ENCODE measurements around the gene CLEC2L.

Gene CLEC2L

DNA sequence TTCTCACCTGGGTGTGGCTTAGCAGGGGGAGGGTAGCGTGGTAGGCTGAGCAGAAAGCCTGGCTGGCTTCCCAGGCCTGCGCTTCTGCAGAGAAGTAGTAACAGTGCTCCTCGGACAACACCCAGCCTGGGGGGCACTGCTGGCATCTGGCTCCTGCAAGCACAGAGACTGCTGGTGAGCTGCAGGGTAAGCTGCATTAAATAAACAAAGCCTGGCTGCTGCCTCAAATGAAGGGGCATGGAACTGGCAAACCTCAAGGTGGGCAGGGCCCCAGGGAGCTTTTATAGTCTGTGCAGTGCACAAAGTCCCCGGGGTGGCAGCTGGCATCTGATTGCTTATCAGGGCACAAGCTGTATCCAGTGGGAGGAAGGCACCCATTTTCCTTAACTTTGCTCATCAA is 43.9 kb upstream of the CLEC2L start:
- H3F3A ChIP-seq (ENCODE audit: control insufficient read depth, insufficient read depth), result no peaks in the 10 kb centered on the region
- no peak overlapping the region for H3K4me3 ChIP-seq (ENCODE audit: low read length)
- H3K79me2 ChIP-seq (ENCODE audit: control insufficient read depth, low read length), result no peaks in the 10 kb centered on the region
- no peaks in the 10 kb centered on the region for H3K9me2 ChIP-seq (replicated peaks; ENCODE audit: control insufficient read depth, low read length)
- H3K27ac ChIP-seq (ENCODE audit: low read depth, low read length), result no peak overlapping the region
- no peak for TF ChIP-seq EZH2phosphoT487 (IDR thresholded peaks at IDR 0.05; ENCODE audit: borderline replicate concordance, low read length)
- TF ChIP-seq, protein P1, sequence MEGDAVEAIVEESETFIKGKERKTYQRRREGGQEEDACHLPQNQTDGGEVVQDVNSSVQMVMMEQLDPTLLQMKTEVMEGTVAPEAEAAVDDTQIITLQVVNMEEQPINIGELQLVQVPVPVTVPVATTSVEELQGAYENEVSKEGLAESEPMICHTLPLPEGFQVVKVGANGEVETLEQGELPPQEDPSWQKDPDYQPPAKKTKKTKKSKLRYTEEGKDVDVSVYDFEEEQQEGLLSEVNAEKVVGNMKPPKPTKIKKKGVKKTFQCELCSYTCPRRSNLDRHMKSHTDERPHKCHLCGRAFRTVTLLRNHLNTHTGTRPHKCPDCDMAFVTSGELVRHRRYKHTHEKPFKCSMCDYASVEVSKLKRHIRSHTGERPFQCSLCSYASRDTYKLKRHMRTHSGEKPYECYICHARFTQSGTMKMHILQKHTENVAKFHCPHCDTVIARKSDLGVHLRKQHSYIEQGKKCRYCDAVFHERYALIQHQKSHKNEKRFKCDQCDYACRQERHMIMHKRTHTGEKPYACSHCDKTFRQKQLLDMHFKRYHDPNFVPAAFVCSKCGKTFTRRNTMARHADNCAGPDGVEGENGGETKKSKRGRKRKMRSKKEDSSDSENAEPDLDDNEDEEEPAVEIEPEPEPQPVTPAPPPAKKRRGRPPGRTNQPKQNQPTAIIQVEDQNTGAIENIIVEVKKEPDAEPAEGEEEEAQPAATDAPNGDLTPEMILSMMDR (IDR thresholded peaks at IDR 0.05; ENCODE audit: low read depth, low read length, poor library complexity, severe bottlenecking), result no peak
- no peaks in the 10 kb centered on the region for H3K4me1 ChIP-seq (ENCODE audit: control insufficient read depth, low read length)
- H3K27me3 ChIP-seq (ENCODE audit: control insufficient read depth, low read length), result peaks cover 13% of the 10 kb centered on the region
- H3K4me2 ChIP-seq (ENCODE audit: low read length), result no peak overlapping the region
- H4K20me1 ChIP-seq (ENCODE audit: control insufficient read depth, insufficient read depth, low read depth, low read length), result no peaks in the 10 kb centered on the region
- H3K36me3 ChIP-seq (ENCODE audit: control insufficient read depth, low read length), result no peaks in the 10 kb centered on the region
- no peaks in the 10 kb centered on the region for H3K9me3 ChIP-seq (ENCODE audit: control insufficient read depth, insufficient read depth, low read length)

DNA sequence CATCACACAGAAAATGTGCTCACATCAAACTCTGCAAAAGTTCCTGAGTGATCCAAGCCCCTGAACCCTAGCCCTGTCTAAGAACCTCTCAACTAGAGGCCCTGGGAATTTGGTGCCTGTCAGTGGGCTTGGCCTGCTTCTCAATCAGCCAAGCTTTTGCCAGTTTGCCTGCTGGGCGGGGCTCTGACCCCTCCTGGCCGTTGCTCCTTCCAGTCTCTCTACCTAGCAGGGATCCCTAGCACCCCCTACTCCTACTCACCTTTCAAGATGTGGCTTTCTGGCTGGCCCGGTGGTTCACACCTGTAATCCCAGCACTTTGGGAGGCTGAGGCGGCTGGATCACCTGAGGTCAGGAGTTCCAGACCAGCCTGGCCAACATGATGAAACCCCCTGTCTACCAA is 42.1 kb upstream of the CLEC2L start:
- Histone ChIP-seq H3K79me2 (ENCODE audit: control insufficient read depth, low read length) (no peaks in the 10 kb centered on the region), H3K4me2 (ENCODE audit: low read length) (no peak overlapping the region), H3K9me3 (ENCODE audit: control insufficient read depth, insufficient read depth, low read length) (no peaks in the 10 kb centered on the region), H3K9me2 (replicated peaks; ENCODE audit: control insufficient read depth, low read length) (no peaks in the 10 kb centered on the region), H3K4me1 (ENCODE audit: control insufficient read depth, low read length) (no peaks in the 10 kb centered on the region), H3K36me3 (ENCODE audit: control insufficient read depth, low read length) (no peaks in the 10 kb centered on the region), H3K27me3 (ENCODE audit: control insufficient read depth, low read length) (peaks cover 13% of the 10 kb centered on the region), H3F3A (ENCODE audit: control insufficient read depth, insufficient read depth) (no peaks in the 10 kb centered on the region), H4K20me1 (ENCODE audit: control insufficient read depth, insufficient read depth, low read depth, low read length) (no peaks in the 10 kb centered on the region), H3K27ac (ENCODE audit: low read depth, low read length) (no peak overlapping the region), H3K4me3 (ENCODE audit: low read length) (no peak overlapping the region)
- TF ChIP-seq, protein P1 (IDR thresholded peaks at IDR 0.05; ENCODE audit: low read depth, low read length, poor library complexity, severe bottlenecking), result no peak
- no peak for TF ChIP-seq EZH2phosphoT487 (IDR thresholded peaks at IDR 0.05; ENCODE audit: borderline replicate concordance, low read length)

DNA sequence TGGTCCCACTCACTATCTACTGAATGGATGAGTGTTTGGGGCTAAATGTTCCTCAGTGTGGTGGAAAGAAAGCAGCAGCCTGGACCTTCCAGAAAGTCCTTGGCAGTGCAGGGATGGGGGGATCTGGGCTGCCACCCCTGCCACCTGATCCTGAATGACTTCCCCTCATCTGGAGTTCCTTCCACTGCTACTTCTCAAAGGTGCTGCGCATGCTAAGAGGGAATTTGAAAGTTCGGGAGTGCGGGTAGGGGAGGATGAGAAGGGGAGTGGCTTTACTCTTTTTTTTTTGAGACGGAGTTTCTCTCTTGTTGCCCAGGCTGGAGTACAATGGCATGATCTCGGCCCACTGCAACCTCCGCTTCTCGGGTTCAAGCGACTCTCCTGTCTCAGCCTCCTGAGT is 41.4 kb upstream of the CLEC2L start:
- H3K27ac ChIP-seq (ENCODE audit: low read depth, low read length), result no peak overlapping the region
- no peaks in the 10 kb centered on the region for H3K9me3 ChIP-seq (ENCODE audit: control insufficient read depth, insufficient read depth, low read length)
- H3F3A ChIP-seq (ENCODE audit: control insufficient read depth, insufficient read depth), result no peaks in the 10 kb centered on the region
- TF ChIP-seq EZH2phosphoT487 (IDR thresholded peaks at IDR 0.05; ENCODE audit: borderline replicate concordance, low read length), result no peak
- TF ChIP-seq, protein P1 (IDR thresholded peaks at IDR 0.05; ENCODE audit: low read depth, low read length, poor library complexity, severe bottlenecking), result no peak
- no peaks in the 10 kb centered on the region for H3K9me2 ChIP-seq (replicated peaks; ENCODE audit: control insufficient read depth, low read length)
- no peaks in the 10 kb centered on the region for H4K20me1 ChIP-seq (ENCODE audit: control insufficient read depth, insufficient read depth, low read depth, low read length)
- H3K36me3 ChIP-seq (ENCODE audit: control insufficient read depth, low read length), result no peaks in the 10 kb centered on the region
- H3K4me3 ChIP-seq (ENCODE audit: low read length), result no peak overlapping the region
- H3K4me2 ChIP-seq (ENCODE audit: low read length), result no peak overlapping the region
- H3K27me3 ChIP-seq (ENCODE audit: control insufficient read depth, low read length), result peaks cover 17% of the 10 kb centered on the region
- no peaks in the 10 kb centered on the region for H3K79me2 ChIP-seq (ENCODE audit: control insufficient read depth, low read length)
- H3K4me1 ChIP-seq (ENCODE audit: control insufficient read depth, low read length), result no peaks in the 10 kb centered on the region

Measured in DOHH2 (cell line).